Left hindlimb (tissue), 1 donor: ENCODE data around the gene LY6G6D.
A peak's percentile ranks its signal among the peaks of the same experiment; 100 is the strongest.

Experiments used
- DNase-seq: peaks from one replicate; pipeline ENCODE4 v3.0.0-alpha.2; 2018

Gene LY6G6D

GRCh38 chr6:31721351-31722020 is 6.3 kb downstream of the LY6G6D start, which contains the start of gene LY6G6C:
LY6G6C (minus strand) TSS chr6:31721746; CDS start chr6:31721679, 67 bp downstream.
- no peak for DNase-seq

DNA sequence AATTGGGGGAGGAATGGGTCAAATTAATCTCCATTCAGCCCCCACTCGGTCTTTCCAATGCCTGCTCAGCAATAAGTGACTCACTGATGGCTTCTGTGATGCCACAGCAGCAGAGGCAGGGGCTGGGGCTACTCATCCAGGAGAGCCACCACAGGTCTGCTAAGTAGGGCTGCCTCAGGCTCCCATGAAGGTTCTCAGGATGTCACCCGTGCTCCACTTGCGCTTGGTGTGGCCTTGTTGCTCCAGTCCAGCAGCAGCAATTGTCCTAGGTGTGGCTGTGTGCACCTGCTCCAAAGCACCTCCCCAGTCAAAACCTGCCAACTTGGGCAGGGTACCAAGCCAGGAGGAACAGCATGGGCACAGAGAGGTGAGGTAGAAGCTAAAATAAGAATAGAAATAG is 7.0 kb downstream of the LY6G6D start:
- DNase-seq: no peak

- DNase-seq: no peak
Measured at GRCh38 chr6:31723245-31723979, 8.3 kb downstream of the LY6G6D start, which contains the start of gene MPIG6B. MPIG6B (plus strand) TSS chr6:31723373; CDS start chr6:31723384, 11 bp downstream.

DNA sequence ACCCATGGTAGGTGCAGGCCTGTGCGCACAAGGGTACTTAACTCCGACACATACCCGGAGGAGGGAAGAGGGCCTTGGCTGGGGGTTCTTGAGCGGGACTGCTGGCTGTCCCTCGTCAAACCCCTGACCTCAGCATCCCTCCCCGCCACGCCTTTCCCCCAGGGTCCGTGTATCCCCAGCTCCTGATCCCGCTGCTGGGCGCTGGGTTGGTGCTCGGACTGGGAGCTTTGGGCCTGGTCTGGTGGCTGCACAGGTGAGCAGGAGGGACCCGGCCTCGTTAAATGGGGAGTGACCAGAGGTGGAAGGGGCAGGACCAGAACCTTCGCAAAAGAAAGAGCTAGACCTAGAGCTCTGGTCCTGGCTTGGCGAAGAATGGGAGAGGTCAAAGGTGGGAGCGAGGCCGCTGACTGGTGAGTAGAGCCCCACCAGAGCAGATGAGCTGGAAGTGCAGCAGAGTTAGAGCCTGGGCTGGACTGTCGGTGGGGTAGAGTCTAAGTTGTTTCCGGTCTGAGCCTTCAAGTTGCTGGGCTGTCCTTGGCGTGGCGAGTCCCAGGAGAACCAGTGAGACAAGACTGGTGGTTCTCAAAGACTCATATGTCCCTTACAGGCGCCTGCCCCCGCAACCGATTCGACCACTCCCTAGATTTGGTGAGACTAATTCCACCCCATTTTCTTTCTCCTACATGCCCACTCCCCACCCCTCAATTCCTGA is 9.0 kb downstream of the LY6G6D start:
- no peak for DNase-seq

DNA sequence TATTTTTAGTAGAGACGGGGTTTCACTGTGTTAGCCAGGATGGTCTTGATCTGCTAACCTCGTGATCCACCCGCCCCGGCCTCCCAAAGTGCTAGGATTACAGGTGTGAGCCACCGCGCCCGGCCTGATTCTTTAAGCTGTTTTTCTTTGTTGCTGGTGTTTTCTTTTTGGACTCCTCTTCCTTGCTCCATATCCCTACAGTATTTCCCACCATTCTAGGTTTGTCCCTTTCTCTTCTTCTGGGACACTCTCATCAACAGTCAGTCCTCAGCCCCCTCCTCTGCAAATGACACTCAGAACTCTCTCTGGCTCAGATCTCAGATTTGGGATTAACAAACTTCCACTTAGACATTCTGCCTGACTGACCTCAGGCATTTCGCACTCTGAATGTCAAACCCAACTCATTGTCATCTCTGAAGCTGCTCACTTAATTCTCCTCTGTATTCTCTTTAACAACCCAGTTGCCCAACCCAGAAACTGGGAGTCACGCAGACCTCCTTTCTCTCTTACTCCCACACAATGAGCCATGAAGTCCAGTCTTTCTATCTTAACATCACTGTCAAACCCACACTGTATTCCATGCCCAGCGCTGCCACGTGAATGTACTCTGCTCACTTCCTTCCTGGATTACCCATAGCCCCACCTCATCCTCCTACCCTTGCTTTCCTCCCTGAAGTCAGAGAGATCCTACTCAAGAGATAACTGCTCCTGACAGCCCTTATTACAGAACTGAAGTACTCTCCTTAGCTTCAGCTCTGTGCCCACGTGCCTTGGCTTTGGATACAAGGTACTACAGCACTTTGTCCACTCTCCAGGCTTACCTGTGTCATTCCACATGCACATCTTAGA is 10.6 kb downstream of the LY6G6D start:
- DNase-seq: no peak

- DNase-seq: no peak
Measured at GRCh38 chr6:31727034-31727716, 12.0 kb downstream of the LY6G6D start.

DNA sequence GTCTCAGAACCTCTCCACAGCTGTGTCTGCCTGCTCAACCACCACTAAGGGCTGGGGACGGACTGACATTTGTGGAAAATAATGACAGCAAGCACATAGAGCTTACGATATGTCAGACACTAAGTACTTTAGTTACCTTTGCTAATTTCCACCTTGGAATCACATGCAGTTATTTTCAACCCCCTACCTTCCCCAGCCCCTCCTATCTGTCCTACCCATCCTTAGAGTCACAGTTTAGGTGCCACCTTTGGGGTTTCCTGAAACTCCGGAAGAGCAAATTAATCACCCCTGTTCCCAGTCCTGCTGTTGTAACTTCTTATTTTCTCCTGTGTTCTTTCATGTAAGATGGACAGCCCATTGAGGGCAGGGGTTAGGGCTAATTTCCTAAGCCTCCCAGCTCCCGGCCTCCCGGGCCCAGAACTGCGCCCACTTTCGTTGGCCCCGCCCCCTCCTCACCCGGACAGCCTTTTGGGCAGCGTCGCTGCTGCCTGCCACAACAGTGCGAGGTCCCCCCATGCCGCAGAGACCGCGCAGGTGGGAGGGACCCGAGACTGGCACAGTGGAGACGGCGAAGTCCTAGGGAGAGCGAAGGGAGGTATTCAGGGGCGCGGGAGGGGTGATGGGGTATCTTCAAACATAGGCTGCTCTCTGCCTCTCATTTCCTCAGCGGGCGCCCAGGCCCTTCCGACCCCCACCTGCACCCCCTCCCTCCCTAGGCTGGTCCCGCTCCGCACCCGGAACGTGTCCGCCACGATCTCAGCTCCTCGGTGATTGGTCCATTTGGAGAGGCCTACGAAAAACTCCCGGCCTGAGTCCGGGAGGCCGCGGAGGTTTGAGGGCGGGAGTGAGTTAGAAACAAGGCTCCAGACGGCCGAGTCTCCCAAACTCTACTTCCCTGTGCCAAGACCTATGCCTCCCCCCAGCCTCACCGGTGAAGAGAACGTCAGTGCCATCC is 12.8 kb downstream of the LY6G6D start:
- no peak for DNase-seq

DNA sequence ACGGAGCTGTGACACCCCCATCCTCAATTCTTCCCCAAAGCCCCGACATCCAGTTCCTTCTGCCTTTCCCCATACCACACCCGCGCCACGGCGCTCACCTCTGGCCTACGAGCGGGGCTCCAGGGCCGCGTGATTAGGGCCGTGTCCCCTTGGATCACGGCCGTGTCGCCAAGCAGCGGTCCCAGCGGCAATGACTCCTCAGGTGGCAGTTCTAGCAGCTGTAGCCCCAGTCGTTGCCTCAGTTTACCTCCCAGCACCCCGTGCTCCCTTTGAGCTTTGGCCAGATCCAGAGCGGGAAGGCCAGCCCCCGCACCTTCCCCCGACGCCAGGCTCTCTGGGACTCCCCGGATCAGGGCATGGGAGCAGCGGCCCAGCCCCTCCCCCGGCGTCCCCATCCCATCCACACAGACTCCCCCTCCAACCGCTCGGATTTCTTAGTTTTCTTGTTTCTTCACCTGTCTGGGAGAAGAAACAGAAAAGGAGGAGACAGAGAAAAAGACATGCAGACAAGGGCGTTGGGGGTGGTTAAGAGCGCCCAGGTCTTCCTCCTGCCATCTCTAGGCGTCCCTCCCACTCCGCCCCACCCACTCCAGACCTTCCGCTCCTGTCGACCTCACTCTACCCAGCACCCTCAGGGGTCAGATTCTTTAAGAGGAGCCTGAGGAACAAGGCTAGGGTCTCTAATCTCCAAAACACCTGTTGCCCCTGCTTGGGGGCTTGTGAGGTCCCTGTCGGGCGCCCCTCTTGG is 13.8 kb downstream of the LY6G6D start, which contains the start of gene DDAH2:
Gene DDAH2, minus strand, starts transcription at position 533 of the 748 bp plus-strand sequence. Its CDS starts 138 bp downstream, at position 395.
- no peak for DNase-seq

GRCh38 chr6:31729515-31729978 is 14.4 kb downstream of the LY6G6D start:
- DNase-seq: peak; percentile 93

DNA sequence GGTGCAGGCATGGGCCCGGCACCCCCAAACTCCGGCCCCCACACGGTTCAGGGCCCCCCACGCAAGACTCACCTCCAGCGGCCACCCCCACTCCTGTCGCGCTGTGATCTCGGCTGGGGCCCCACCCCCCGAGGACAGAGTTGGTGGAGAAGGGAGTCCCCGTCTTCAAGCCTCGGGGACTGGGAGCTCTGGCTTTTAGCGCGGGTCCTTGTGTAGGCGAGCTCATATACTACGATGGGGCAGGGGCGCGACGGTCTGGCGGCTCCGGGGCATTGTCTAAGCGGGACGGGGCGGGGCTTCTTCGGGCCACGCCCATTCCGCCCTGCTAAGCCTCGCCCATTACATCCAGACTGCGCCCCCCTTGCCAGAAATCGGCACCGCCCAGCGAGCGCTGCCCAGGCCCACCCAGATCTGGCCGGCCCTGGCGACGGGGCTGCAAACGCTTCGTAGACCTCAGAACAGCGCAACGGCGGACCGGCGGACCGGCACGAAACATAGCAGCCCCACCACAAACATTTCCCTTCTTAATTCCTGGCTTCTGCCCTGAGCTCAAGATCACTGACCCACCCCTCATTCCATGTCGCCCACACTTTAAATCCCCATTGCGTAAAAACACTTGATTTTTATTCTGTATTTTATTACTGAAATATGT is 15.0 kb downstream of the LY6G6D start:
- DNase-seq: peak; percentile 96

DNA sequence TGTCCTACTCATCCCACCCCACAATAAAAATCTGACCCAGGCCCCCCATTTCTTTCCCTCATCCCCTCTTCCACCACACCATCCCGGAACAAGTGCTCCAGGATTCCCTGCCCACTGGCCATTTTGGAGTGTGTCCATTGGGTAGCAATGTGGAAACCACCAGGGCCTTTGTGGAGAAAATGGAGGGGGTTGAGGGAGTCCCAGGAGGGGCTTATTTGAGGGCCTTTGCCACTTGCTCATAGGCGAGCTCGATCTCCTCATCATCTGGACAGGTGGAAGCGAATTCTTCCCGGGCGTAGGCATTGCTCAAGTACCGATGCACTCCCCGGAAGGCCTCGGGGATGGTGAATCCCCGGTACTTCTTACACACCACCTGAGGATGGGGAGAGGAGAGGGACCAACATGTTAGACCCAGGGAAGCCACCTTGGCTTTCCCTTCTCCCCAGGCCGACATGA is 15.5 kb downstream of the LY6G6D start:
- DNase-seq: no peak

GRCh38 chr6:31732029-31732428 is 16.9 kb downstream of the LY6G6D start:
- no peak for DNase-seq

DNA sequence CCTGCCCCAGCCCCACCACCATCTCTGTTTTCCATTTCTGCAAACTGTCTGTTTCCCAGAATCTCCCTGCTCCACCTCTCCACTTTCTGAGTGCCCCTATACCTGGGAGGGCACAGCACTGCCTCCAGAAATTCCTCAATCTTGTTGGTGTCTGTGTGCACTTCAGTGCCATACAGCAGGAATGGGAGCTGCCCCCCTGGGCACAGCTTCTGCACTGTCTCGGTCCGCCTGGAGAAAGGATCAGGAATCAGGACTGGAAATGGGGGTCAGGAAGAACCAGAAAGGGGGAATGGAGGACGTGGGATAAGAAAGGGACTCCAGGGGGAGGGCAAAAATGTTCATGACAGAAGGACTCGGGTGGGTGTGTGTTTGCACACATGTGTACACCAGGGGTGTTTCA is 18.6 kb downstream of the LY6G6D start:
- no peak for DNase-seq

DNA sequence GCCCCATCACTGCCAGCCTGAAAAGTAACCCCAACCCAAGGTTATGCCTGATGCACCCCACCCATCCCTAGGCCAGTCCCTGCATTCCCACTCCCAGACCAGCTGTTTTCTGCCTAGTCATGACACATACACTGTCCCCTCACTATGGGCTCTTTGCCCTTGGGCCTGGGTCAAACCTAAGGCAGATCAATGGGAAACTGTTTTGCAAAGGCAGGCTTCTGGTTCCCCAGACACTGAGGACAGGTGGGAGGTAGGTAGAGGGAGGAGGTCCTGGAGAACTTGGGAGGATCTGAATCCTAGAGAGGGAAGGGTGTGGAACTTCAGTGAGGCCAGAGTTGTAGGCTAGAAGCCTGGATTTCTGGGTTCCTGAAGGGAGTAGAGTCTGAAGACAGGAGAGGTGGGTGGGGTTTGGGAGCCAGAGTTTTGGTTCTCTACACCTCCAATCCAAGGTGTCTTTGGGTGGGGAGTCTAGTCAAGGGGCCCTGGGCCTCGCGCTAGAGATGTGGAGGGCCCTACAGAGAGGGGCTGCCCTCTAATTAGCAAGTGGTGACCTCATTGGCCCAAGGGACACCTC is 19.2 kb downstream of the LY6G6D start:
- no peak for DNase-seq

- DNase-seq: no peak
Measured at GRCh38 chr6:31734821-31735406, 19.8 kb downstream of the LY6G6D start.

DNA sequence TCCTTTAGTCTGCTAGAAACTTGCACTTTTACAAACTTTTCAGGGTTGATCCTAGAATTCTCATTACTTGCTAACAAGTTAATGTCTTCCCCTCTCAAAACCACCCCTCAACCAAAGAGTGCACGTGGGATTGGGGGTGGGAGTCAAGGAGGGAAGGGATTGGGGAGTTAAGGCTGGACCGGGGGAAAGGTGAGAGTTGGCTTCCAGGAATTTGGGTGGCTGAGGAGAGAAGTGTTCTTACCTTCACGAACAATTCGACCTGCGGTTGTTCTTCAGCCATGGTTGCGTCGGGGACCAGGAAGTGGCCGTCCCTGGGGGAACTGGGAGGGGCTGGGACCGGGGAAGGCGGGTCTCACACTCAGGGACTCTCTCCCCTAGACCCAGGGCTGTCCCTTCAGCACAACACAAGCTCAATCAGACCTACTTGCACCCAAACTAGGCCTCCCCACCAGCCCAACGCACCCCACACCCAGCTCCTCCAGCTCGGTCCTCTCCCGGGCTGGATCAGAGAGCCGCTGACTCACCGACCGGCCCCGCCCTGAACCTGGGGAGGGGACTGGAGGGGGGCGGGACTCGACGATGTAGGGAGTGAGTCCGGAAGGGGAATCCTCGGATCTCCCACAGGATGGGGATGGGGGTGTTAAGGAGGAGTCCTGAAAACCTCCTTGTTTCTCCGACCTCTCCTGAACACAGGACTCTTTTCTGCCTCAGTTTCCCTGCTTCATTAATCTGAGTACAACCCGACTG is 21.0 kb downstream of the LY6G6D start, which contains the start of gene CLIC1:
Gene CLIC1, minus strand, starts transcription at position 510 of the 747 bp plus-strand sequence. Its CDS starts 230 bp downstream, at position 280.
- DNase-seq: peak; percentile 92

DNA sequence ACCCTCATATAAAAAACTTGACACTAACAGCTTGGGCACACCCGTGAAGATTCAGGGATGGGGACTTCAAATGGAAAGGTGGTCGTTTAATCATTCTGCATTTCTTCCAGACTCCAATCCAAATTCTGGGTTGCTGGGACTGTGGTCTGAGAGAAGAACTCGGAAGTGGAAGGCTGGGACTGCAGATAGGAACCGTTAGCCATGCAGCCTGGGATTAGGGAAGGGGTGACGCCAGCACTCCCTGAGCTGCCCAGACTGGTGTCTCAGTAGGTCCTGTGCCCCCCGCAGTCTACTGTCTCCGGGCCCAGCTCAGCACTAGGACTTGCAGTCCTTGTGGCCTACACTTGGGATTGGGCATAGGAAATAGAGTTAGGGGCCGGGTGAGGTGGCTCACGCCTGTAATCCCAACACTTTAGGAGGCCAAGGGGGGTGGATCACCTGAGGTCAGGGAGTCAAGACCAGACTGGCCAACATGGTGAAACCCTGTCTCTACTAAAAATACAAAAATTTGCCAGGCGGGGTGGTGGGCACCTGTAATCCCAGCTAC is 21.7 kb downstream of the LY6G6D start:
- no peak for DNase-seq
